ENCODE data around the gene BMP2K. TPM values are rescaled to one million over a fixed set of nuclear protein-coding genes. Genes with fewer than 3 reads are reported as not detected.

The BMP2K gene
- total RNA-seq, 1 donor from 2014 or later = 24.0 TPM

DNA sequence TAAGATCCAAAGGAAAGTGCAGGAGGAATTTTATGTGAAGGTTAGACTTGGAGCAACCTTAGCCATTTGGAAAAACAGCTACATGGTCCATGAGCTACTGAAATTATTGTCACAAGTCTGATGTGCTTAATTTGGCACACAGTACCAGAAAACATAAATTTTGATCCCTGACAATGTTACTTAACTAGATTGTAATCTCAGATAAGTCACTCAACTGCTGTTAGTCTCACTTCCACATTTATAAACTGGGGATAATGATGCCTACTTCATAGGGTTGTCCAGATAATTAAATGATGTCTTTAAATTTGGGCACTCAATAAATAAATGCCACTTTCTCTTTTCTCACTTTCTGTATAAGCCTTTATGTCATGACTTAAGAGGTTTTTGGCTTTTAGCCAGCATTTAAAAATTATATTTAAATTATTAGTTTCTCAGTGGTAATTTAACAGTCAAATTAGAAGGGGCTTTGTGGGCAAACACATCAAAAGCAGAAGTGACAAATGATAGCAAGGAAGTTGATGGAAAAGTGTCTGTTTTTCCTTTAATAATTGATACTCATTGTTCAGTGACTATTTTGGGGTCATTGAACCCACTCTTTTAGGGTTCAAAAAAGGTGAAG is 104.8 kb downstream of the BMP2K start:
- no peak for TF ChIP-seq CTCF (conservative IDR thresholded peaks at IDR 0.05)
- no peaks in the 10 kb centered on the region for H3K4me1 Mint-ChIP-seq
- H3K36me3 Mint-ChIP-seq (ENCODE audit: low read depth) = peaks cover 2% of the 10 kb centered on the region
- no peaks in the 10 kb centered on the region for H3K27me3 Mint-ChIP-seq (ENCODE audit: low read depth)
- no peak for DNase-seq (ENCODE audit: low read depth, low spot score)
- no peak overlapping the region for H3K4me3 Mint-ChIP-seq
- H3K27ac Mint-ChIP-seq (ENCODE audit: unreplicated experiment) = no peak overlapping the region
- H3K9me3 Mint-ChIP-seq = no peaks in the 10 kb centered on the region

- Mint-ChIP-seq H3K4me1 (no peaks in the 10 kb centered on the region), H3K27me3 (ENCODE audit: low read depth) (no peaks in the 10 kb centered on the region), H3K36me3 (ENCODE audit: low read depth) (peaks cover 7% of the 10 kb centered on the region), H3K9me3 (no peaks in the 10 kb centered on the region), H3K27ac (ENCODE audit: unreplicated experiment) (no peak overlapping the region), H3K4me3 (no peak overlapping the region)
- no peak for DNase-seq (ENCODE audit: low read depth, low spot score)
- TF ChIP-seq CTCF (conservative IDR thresholded peaks at IDR 0.05) = no peak
Observed at GRCh38 chr4:78885598-78885997, 109.4 kb downstream of the BMP2K start.

DNA sequence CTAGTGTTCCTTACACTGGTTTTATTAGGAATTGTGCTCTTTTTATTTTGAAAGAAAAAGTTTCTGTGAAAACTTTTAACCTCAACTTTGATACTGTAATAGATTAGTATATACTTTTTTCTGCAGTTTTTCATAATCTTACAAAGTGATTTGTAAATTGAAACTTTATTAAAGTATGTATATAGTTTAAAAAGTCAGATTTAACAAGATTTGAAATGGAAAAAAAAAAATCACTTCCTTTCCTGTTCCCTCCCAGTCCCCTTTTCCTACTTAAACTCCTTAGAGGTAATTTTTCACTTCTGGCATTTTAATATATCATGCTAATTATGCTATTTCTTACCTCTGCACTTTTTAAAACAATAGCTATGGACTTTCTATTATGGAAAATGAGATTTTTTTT is 113.8 kb downstream of the BMP2K start:
- no peaks in the 10 kb centered on the region for H3K9me3 Mint-ChIP-seq
- no peak for TF ChIP-seq CTCF (conservative IDR thresholded peaks at IDR 0.05)
- no peaks in the 10 kb centered on the region for H3K27me3 Mint-ChIP-seq (ENCODE audit: low read depth)
- H3K4me1 Mint-ChIP-seq = no peaks in the 10 kb centered on the region
- DNase-seq (ENCODE audit: low read depth, low spot score) = no peak
- no peak overlapping the region for H3K4me3 Mint-ChIP-seq
- H3K36me3 Mint-ChIP-seq (ENCODE audit: low read depth) = peaks cover 19% of the 10 kb centered on the region
- no peak overlapping the region for H3K27ac Mint-ChIP-seq (ENCODE audit: unreplicated experiment)

DNA sequence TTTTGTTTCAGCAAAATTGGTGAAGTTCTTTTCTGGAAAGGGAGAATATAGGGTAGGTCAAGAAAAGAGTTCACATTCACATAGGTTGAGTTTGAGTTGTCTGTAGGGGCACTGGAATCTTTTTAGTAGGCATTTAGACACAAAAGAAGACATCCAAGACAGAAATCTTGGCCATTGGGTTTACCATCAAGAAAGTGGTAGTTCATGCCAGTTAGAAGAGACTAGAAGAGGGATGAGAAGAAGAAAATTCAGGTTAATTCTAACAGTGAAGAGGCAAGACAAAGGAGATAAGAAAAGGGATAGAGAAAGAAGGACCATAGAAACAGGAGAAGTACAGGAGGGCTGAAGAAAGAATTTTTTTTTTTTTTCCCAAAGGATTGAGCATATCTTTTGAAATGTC is 123.2 kb downstream of the BMP2K start:
- Mint-ChIP-seq H3K36me3 (ENCODE audit: low read depth) (peaks cover 4% of the 10 kb centered on the region), H3K4me3 (no peak overlapping the region), H3K9me3 (no peaks in the 10 kb centered on the region), H3K27ac (ENCODE audit: unreplicated experiment) (no peak overlapping the region), H3K27me3 (ENCODE audit: low read depth) (no peaks in the 10 kb centered on the region), H3K4me1 (no peaks in the 10 kb centered on the region)
- TF ChIP-seq CTCF (conservative IDR thresholded peaks at IDR 0.05) = no peak
- no peak for DNase-seq (ENCODE audit: low read depth, low spot score)

- H3K4me3 Mint-ChIP-seq = no peak overlapping the region
- H3K36me3 Mint-ChIP-seq (ENCODE audit: low read depth) = no peaks in the 10 kb centered on the region
- no peaks in the 10 kb centered on the region for H3K9me3 Mint-ChIP-seq
- no peak for TF ChIP-seq CTCF (conservative IDR thresholded peaks at IDR 0.05)
- DNase-seq (ENCODE audit: low read depth, low spot score) = no peak
- H3K4me1 Mint-ChIP-seq = no peaks in the 10 kb centered on the region
- H3K27ac Mint-ChIP-seq (ENCODE audit: unreplicated experiment) = no peak overlapping the region
- H3K27me3 Mint-ChIP-seq (ENCODE audit: low read depth) = no peaks in the 10 kb centered on the region
Observed at GRCh38 chr4:78901882-78902281, 125.7 kb downstream of the BMP2K start.
